Effector memory CD4-positive, alpha-beta T cell (primary cell): ENCODE results near the gene BRF1.

Experiments
- DNase-seq, 3 donors: peaks; one replicate each; pipeline ENCODE4 v3.0.0-alpha.2; 2020
- H3K27ac ChIP-seq: 2 replicates; pipeline ENCODE4 v1.7.0; 2013; ENCODE audit warnings: mild to moderate bottlenecking, low read length, moderate library complexity; ENCODE audit not compliant: insufficient read depth, poor library complexity, severe bottlenecking
- H3K27me3 ChIP-seq: replicated peaks from 2 replicates; pipeline ENCODE4 v1.7.0; 2013; ENCODE audit warnings: mild to moderate bottlenecking, low read length; ENCODE audit not compliant: insufficient read depth, control insufficient read depth, poor library complexity, severe bottlenecking
- H3K36me3 ChIP-seq: 2 replicates; pipeline ENCODE4 v1.7.0; 2013; ENCODE audit warnings: mild to moderate bottlenecking, low read length, moderate library complexity; ENCODE audit not compliant: control insufficient read depth, insufficient read depth
- H3K4me1 ChIP-seq: 2 replicates; pipeline ENCODE4 v1.7.0; 2013; ENCODE audit warnings: low read length, mild to moderate bottlenecking; ENCODE audit not compliant: control insufficient read depth, insufficient read depth, poor library complexity, severe bottlenecking
- H3K4me3 ChIP-seq: 2 replicates; pipeline ENCODE4 v1.7.0; 2013; ENCODE audit warnings: low read length, low read depth, mild to moderate bottlenecking; ENCODE audit not compliant: insufficient read depth, poor library complexity, severe bottlenecking
- H3K9me3 ChIP-seq: 2 replicates; pipeline ENCODE4 v1.7.0; 2013; ENCODE audit warnings: mild to moderate bottlenecking, low read length, moderate library complexity; ENCODE audit not compliant: control insufficient read depth

Gene BRF1

DNA sequence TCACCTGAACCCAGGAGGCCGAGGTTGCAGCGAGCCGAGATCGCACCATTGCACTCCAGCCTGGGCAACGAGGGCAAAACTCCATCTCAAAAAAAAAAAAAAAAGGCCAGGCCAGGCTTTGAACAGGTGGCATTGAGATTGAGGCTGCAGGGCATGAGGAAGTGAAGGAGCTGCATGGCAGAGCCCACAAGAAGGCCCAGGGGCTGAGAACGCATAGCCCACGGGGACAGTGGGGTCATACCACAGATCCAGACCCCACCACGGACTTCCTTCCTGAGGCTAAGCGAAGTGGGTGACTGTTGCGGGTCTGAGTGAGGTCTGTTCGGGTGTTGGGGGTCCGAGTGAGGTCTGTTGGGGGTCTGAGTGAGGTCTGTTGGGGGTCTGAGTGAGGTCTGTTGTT, 140.0 kb downstream of the BRF1 start:
- no peak for DNase-seq
- H3K27ac ChIP-seq, result no peak overlapping the region

DNA sequence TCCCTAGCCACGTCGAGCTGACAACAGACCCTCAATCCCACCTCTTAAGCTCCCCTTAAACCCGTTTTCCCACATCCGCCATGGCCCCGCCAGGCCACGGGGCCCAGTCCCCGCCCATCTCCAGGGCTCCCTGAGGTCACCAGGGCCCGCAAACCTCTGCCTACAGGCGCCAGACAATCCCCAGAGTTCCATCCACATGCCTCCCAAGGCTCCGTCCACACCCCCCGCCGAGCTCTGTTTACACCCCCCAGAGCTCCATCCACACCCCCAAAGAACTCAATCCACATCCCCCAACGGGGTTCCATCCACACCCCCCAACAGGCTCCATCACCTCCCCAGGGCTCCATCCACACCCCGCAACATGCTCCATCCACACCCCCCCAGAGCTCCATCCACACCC, 141.5 kb downstream of the BRF1 start:
- Histone ChIP-seq H3K4me1 (no peaks in the 10 kb centered on the region), H3K27me3 (no peaks in the 10 kb centered on the region), H3K27ac (no peak overlapping the region), H3K4me3 (no peak overlapping the region), H3K9me3 (no peaks in the 10 kb centered on the region), H3K36me3 (no peaks in the 10 kb centered on the region)
- no peak for DNase-seq

More for the DNA sequence above, 140.0 kb downstream of the BRF1 start:
- Histone ChIP-seq H3K27me3 (no peaks in the 10 kb centered on the region), H3K9me3 (no peaks in the 10 kb centered on the region), H3K4me1 (no peaks in the 10 kb centered on the region), H3K4me3 (no peak overlapping the region), H3K36me3 (no peaks in the 10 kb centered on the region)
